Limb (tissue), 2 donors: ENCODE results near the gene HCN2.

Source experiments
- DNase-seq, 2 donors: peaks; one replicate each; pipeline ENCODE4 v3.0.0-alpha.2; 2016; ENCODE audit errors: extremely low spot score in 2 of 2

Gene HCN2

GRCh38 chr19:634975-635652, 45.4 kb downstream of the HCN2 start:
- DNase-seq = no peak

DNA sequence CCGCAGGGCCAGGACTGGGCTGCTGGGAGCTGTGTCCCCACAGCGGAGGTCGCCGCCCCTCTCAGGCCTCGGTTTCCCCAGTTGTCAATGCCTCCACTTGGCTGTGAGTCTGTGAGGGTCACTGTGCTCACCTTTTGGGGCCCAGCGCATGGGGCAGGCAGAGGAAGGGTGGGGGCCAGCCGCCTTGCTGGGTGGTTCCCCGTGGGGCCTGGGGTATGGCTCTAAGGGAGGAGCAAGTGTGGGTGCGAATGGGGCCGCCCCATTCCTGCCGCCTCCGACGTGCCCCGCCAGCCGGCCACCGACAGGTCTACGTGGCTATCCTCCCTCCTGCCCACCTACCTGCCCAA, 49.2 kb downstream of the HCN2 start:
- no peak for DNase-seq

- DNase-seq = peak; percentile 69 to 97
Measured at GRCh38 chr19:639253-640160, 49.8 kb downstream of the HCN2 start, which contains the start of gene FGF22. TSS of gene FGF22 (plus strand) at chr19:639879. CDS start at chr19:639926, 47 bp downstream.

GRCh38 chr19:640161-640558, 50.5 kb downstream of the HCN2 start:
- no peak for DNase-seq

DNA sequence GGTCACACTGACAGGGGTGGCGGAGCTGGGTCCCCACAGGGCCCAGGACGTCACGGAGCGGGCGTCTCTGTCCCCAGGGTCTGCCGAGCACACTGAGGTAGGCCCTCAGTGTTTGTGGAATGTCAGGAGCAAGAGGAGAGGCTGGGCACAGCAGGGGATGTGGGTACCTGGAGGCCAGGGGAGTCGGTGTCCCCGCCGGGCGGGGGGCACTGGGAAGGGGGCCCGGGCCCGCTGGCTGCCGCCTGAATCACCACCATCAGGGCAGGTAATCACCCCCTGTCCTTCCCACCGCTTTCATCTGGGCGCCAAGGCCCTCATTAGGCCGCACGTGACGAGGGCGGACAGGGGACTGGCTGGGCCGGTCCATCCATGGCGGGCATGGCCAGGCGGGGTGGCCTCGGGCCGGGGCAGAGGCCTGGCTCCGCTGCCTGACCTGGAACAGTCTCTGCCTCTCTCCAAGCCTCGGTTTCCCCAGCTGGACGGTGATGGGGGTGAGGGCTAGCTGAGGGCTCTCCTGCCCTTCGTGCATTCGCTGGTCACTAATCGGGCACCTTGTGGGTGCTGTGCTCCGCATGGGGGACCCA, 51.0 kb downstream of the HCN2 start:
- DNase-seq = no peak

- DNase-seq = no peak
Measured at GRCh38 chr19:641702-642101, 52.0 kb downstream of the HCN2 start.

DNA sequence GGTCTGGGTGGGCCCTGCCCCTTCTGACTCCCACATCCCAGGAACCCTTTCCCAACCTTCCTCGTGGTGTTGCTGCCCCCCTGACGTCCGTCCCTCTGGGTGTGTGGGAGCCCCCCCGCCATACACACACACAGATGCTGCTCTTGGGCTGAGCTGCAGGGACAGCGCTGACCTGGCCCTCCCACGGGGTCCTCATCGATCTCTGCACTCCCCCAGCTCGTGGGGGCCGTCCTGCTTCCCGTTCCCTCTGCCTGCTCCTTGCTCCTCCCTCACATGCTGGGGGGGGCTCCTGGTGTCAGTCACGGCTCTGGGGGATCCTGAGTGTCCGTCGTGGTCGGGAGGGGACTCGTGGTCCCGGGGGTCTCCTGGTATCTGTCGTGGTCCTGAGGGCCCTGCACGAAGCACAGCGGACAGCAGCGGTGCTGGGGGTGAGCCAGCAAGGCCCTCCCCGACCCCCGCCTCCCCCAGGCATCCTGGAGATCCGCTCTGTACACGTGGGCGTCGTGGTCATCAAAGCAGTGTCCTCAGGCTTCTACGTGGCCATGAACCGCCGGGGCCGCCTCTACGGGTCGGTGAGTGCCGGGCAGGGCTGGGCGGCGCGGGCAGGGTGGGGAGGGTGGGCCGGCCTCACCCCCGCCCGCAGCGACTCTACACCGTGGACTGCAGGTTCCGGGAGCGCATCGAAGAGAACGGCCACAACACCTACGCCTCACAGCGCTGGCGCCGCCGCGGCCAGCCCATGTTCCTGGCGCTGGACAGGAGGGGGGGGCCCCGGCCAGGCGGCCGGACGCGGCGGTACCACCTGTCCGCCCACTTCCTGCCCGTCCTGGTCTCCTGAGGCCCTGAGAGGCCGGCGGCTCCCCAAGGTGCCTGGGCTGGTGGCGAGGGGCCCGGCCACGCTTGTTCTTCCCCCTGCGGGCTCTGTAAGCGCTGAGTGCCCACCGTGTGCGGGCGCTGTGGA, 53.4 kb downstream of the HCN2 start:
- DNase-seq = no peak

- no peak for DNase-seq
Measured at GRCh38 chr19:643736-644135, 54.1 kb downstream of the HCN2 start.

- no peak for DNase-seq
Measured at GRCh38 chr19:644363-644762, 54.7 kb downstream of the HCN2 start.

DNA sequence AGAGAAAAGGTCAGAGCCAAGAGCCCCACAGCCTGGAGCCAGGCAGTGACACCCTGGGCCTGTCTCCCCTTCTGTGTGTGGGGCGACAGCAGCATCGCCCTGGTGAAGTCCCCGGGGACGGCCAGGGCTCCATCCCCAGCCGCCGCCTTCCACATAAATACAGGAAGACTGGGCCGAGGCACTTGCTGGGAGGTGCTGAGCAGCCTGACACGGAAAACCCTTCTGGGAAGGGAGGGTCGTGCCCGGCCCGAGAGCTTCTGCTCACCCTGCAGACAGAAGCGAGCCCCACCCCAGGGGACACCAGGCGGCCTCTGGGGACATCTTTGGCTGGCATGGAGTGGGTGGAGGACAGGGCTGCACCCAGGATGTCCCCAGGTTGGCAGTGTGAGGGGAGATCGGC, 55.1 kb downstream of the HCN2 start:
- DNase-seq = no peak

GRCh38 chr19:645912-646778, 56.5 kb downstream of the HCN2 start:
- DNase-seq = no peak

DNA sequence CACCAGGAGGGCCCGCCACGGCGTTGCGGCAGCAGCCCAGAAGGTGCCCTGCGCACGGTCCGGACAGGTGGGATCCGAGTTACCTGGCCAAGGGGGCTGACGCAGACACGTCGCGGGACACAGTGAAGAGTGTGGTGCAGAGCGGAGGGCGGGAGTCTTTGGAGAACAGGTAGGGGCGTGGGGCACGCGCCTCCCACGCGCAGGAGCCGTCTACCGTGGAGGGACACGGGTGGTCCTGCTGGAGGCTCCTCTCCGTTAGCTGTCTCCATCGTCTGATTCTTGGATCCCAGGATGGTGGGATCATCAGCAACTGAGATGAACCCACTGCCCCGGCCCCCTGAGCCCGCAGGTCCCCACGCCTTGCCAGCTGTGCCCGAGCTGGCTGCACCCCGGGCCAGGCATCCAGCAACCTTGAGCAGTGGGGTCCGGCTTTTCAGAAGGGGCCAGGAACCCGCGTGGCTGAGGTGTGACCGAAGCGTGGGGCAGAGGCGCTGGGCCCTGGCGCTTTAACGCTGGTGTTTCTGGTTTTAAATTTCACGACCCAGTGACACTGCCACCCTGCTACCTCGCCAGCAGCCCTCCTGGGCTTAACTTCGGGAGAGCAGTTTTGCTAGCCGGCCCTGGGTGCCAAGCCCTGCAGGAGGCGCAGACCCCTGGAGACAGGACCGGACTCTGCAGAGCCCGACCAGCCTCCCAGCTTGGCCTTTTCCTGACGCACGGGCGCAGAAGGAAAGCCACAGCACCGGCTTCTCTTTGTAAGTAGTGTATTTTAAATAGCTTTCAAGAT, 57.3 kb downstream of the HCN2 start:
- no peak for DNase-seq

DNA sequence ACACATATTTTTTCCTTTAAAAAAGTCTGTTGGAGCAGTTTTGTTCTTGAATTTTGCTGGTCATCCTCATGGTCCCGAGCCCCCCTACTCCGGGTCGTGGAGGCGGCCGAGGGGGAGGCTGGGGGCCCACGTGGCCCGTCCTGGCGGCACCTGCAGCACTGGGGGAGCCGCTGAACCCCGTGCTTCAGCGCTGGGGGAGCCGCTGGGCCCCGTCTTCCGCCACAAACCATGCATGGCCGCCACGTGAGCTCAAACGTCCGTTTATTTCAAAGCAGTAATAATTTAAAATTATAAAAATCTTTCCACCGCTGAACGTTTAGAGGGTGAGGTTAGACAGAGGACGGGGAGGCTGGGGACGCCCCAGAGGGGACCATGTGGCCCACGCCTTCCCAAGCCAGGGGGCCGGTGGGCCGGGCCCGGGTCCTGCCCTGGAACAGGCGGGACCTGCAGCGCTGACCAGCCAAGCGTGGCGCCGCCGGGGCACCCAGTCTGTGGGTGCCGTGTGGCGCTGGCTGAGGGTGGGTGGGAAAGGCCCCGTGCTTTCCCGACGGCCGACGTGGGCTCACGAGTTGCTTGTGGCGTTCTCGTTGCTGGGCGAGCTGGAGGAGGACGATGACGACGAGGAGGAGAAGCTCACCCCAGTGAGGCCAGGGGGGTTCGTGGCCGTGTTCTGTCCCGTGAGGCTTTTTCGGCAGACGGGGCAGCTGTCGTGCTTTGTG, 58.0 kb downstream of the HCN2 start:
- DNase-seq = no peak

- DNase-seq = no peak
Measured at GRCh38 chr19:648305-648704, 58.6 kb downstream of the HCN2 start.

GRCh38 chr19:648904-649801, 59.5 kb downstream of the HCN2 start:
- no peak for DNase-seq

DNA sequence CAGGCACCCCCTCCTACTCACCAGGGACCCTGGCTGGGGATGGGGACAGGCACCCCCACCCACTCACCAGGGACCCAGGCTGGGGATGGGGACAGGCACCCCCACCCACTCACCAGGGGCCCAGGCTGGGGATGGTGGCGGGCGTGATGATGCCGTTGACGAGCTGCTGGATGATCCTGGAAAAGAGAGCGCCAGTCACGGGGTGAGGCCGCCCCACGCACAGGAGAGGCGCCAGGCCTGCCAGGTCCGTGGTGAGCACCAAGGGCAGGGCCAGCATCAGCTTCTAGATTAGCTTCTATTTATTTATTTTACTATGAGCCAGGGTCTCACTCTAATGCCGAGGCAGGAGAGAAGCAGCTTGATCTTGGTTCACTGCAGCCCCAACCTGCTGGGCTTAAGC, 60.4 kb downstream of the HCN2 start:
- no peak for DNase-seq

- no peak for DNase-seq
Measured at GRCh38 chr19:651114-651818, 61.6 kb downstream of the HCN2 start.
